ENCODE data around the gene CLDN34.

- TF ChIP-seq CTCF (IDR thresholded peaks at IDR 0.05) (no peak), EP300 (IDR thresholded peaks at IDR 0.05) (no peak)
Measured at GRCh38 chrX:9997524-9997923, 30.4 kb downstream of the CLDN34 start.
